ENCODE results near the gene NEK6. TPM values are rescaled to one million over a fixed set of nuclear protein-coding genes. Genes with fewer than 3 reads are reported as not detected.
A peak's percentile ranks its signal among the peaks of the same experiment; 100 is the strongest.

Gene NEK6
- total RNA-seq, 1 donor from 2014 or later, result 8.7 TPM

DNA sequence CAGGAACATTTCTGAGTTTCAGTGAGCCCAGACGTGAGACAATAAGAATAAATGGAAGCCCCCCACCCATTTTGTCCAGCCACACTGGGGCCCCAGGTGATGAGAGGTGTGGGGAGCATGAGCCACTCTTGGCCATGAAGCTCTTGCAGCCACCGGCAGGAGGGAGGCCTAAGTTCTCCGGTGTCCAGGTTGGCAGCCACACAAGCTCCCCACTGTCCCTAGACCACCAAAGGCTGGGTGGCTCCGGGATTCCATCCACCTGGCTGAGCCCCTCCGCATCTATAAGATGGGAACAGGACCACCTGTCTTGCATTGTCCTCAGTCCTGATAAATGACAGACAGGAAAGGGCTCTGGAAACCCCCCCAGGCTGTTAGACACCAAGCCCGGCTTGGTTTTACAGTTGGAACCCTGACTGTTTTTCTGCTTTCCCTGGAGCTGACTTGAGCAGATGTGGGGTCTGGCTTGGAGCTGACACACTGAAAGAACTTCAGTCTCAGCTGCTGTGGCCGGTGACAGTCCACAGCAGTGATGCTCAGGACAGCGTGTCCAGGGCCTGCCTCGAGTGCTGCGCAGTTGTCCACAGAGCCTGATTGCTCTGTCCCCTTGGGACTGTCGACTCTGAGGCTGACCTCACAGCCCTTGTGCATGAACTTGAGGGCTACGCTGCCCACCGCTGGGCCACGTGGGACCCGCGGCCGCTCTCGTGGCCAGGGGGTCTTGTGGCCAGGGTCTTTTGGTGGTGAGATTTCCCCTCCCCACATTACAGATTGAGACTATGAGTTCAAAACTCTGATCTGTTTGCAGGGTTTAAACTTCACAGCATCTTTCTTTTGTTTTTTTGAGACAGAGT is 82.7 kb downstream of the NEK6 start:
- Histone ChIP-seq H3K4me3 (no peak overlapping the region), H3K36me3 (peaks cover 26% of the 10 kb centered on the region), H3K27ac (replicated peaks) (no peak overlapping the region), H3K9me3 (replicated peaks) (peaks cover 13% of the 10 kb centered on the region), H3K4me1 (peaks cover 15% of the 10 kb centered on the region), H3K27me3 (ENCODE audit: low read depth) (no peaks in the 10 kb centered on the region)
- TF ChIP-seq, protein P1, sequence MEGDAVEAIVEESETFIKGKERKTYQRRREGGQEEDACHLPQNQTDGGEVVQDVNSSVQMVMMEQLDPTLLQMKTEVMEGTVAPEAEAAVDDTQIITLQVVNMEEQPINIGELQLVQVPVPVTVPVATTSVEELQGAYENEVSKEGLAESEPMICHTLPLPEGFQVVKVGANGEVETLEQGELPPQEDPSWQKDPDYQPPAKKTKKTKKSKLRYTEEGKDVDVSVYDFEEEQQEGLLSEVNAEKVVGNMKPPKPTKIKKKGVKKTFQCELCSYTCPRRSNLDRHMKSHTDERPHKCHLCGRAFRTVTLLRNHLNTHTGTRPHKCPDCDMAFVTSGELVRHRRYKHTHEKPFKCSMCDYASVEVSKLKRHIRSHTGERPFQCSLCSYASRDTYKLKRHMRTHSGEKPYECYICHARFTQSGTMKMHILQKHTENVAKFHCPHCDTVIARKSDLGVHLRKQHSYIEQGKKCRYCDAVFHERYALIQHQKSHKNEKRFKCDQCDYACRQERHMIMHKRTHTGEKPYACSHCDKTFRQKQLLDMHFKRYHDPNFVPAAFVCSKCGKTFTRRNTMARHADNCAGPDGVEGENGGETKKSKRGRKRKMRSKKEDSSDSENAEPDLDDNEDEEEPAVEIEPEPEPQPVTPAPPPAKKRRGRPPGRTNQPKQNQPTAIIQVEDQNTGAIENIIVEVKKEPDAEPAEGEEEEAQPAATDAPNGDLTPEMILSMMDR (IDR thresholded peaks at IDR 0.05; ENCODE audit: borderline replicate concordance), result no peak
- intact Hi-C loops (cut with micrococcal nuclease), result no loop called here
- no peak for DNase-seq

DNA sequence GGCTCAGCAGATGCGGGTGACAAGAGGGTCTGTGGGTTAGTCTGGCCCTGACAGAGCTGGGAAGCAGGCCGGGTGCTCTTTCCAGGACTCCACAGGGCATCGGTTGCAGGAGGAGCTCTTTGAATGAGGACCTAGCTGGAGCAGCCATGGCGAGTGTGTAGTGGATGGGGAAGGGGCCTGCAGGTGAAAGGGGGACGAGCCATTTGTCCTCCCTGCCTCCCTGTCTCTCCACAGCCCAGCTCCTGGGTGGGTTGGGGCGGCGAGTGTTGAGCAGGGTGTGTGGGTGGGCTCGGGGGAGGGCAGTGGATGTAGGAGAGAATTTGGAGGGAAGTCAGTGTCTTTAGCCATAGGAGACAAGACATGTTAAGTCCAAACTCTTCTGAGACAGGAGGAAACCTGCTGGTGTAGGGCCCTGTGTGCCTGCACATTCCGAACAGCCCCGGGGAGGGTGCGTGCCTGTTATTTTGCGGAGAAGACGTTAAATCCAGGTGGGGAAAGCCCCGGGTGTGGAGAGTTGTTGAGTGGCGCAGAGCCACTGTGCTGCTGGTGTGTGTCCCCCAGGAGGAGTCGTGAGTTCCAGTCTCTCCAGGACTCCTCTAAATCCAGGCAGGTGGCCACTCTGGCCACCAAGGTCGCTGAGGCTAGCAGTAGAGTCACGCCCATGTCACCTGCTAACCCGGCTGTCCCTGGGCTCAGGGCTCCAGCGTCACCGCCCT is 83.9 kb downstream of the NEK6 start:
- Histone ChIP-seq H3K9me3 (replicated peaks) (peaks cover 13% of the 10 kb centered on the region), H3K27ac (replicated peaks) (no peak overlapping the region), H3K4me3 (no peak overlapping the region), H3K4me1 (peaks cover 15% of the 10 kb centered on the region), H3K27me3 (ENCODE audit: low read depth) (no peaks in the 10 kb centered on the region), H3K36me3 (peaks cover 35% of the 10 kb centered on the region)
- no peak for DNase-seq
- TF ChIP-seq, protein P1 (IDR thresholded peaks at IDR 0.05; ENCODE audit: borderline replicate concordance), result no peak
- intact Hi-C loops (cut with micrococcal nuclease), result no loop called here

DNA sequence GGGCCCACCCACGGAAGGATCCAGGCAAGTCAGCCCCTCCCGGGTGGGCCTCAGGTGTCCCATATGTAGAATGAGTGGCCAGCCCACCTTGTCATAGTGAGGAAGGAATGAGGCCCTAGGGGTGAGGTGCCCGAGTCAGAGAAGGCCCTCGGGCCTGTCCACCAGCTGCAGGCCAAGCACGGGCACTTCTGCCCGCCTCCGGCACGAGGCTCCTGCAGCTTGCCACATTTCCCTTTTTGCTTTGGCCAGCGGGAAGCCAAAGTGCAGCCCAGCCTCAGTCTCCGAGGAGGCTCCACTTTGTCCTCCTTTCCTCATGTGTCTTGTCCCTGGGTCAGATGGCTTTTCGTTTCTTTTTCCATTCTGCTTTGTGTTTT is 84.6 kb downstream of the NEK6 start:
- intact Hi-C loops (cut with micrococcal nuclease), result no loop called here
- H3K36me3 ChIP-seq, result peaks cover 35% of the 10 kb centered on the region
- H3K27ac ChIP-seq (replicated peaks), result peak overlapping the region; percentile 16

DNA sequence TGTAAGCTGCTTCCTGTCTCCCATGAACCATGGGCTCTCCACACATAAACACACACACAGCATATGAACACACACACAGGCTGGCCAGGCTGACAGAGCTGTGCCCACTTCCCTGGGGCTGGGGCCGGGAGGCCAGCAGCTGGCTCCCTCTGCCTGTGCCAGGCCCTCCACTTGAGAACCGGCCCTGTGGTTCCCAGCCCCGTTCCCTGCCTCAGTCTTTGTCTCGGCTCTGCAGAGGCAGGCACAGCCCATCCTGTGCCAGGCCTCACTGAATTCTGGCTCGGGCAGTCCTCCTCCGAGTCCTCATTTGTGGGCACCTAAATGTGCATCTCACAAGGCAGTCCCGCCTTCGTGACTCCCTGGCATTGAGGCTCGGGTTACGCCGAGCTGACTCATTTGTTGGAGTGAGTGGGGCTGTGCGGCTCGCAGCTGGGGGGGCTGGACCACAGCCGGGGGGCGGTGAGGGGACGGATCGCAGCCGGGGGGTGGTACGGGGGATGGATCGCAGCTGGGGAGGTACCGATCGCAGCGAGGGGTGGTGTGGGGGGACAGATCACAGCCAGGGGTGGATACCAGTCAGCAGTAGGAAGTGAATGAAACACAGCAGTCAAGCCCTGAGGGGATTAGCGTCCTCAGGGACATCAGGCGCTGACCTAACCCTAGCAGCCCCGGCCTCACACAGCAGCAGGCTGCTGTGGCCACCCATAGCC is 85.2 kb downstream of the NEK6 start:
- H3K36me3 ChIP-seq, result peaks cover 35% of the 10 kb centered on the region

More for the DNA sequence above, 84.6 kb downstream of the NEK6 start:
- no peaks in the 10 kb centered on the region for H3K27me3 ChIP-seq (ENCODE audit: low read depth)
- H3K9me3 ChIP-seq (replicated peaks), result peaks cover 8% of the 10 kb centered on the region
- TF ChIP-seq, protein P1 (IDR thresholded peaks at IDR 0.05; ENCODE audit: borderline replicate concordance), result no peak
- H3K4me3 ChIP-seq, result no peak overlapping the region
- peaks cover 15% of the 10 kb centered on the region for H3K4me1 ChIP-seq
- no peak for DNase-seq

More for the DNA sequence above, 85.2 kb downstream of the NEK6 start:
- Histone ChIP-seq H3K27me3 (ENCODE audit: low read depth) (no peaks in the 10 kb centered on the region), H3K4me1 (peaks cover 18% of the 10 kb centered on the region), H3K4me3 (no peak overlapping the region), H3K9me3 (replicated peaks) (peaks cover 2% of the 10 kb centered on the region), H3K27ac (replicated peaks) (peak overlapping the region; percentile 23)
- TF ChIP-seq, protein P1 (IDR thresholded peaks at IDR 0.05; ENCODE audit: borderline replicate concordance), result no peak
- intact Hi-C loops (cut with micrococcal nuclease), result no loop called here
- peak; percentile 26 for DNase-seq
